Panc1 (cell line): Measurements from ENCODE around the gene TSPO2. TPM values are rescaled to one million over a fixed set of nuclear protein-coding genes. Genes with fewer than 3 reads are reported as not detected.
A peak's percentile ranks its signal among the peaks of the same experiment; 100 is the strongest.
"Not testable (repeated sequence)": the region's sequence is repeated elsewhere in the genome, so short reads cannot be mapped to it uniquely, and the experiment has no call there.

Experiments
- ATAC-seq: fragments of 200-7000 bp; cut with Tn5 transposase; 2 replicates; pipeline ENCODE4 v1.9.1; 2020; ENCODE audit warnings: mild to moderate bottlenecking, moderate library complexity
- BruUV-seq: library from RNA; stranded (reverse); fragments of 400-500 nt; replicated peaks from 2 replicates; lab custom pipeline; 2021; lab: Mats Ljungman, UMichigan
- CTCF ChIA-PET: fragments of 300-600 bp; sonication (Branson Sonifier 250); formaldehyde crosslinking; loops from one replicate; lab custom pipeline; 2022; ENCODE audit warnings: antibody characterized with exemption; lab: Charles Lee
- POLR2A ChIA-PET: fragments of 300-600 bp; sonication (Branson Sonifier 250); formaldehyde crosslinking; loops from one replicate; lab custom pipeline; 2022; ENCODE audit warnings: antibody characterized with exemption; lab: Charles Lee
- DNase-seq: peaks from one replicate; pipeline ENCODE4 v3.0.0-alpha.2; 2010; ENCODE audit warnings: low read depth, low spot score
- H3K27ac ChIP-seq: 2 replicates; pipeline ENCODE4 v1.5.1; 2011; ENCODE audit warnings: mild to moderate bottlenecking, low read length, inconsistent platforms
- H3K27me3 ChIP-seq: fragments of 200-500 bp; sonication (Bioruptor generic); 2 replicates; pipeline ENCODE4 v1.6.0; 2014; ENCODE audit warnings: low read length, inconsistent platforms; ENCODE audit not compliant: control insufficient read depth, insufficient read depth
- H3K36me3 ChIP-seq: fragments of 200-500 bp; sonication (Bioruptor generic); 2 replicates; pipeline ENCODE4 v1.5.1; 2014; ENCODE audit warnings: inconsistent platforms, mild to moderate bottlenecking, low read length, moderate library complexity; ENCODE audit not compliant: control insufficient read depth, insufficient read depth
- H3K4me1 ChIP-seq: 2 replicates; pipeline ENCODE4 v1.5.1; 2011; ENCODE audit warnings: inconsistent platforms, mild to moderate bottlenecking, low read length, moderate library complexity; ENCODE audit not compliant: control insufficient read depth, insufficient read depth
- H3K4me3 ChIP-seq, 2 experiments: 2 replicates each; pipeline ENCODE4 v1.5.1; 2011 to 2012; ENCODE audit warnings: low read depth in 2 of 2, low read length in 2 of 2, mild to moderate bottlenecking in 2 of 2, inconsistent platforms in 1 of 2, moderate library complexity in 1 of 2
- H3K9me3 ChIP-seq: fragments of 200-500 bp; sonication (Bioruptor generic); 2 replicates; pipeline ENCODE4 v1.5.1; 2014; ENCODE audit warnings: low read depth, mild to moderate bottlenecking, inconsistent platforms, low read length, moderate library complexity; ENCODE audit not compliant: control insufficient read depth, insufficient read depth
- CTCF ChIP-seq: fragments of 450-650 bp; IDR thresholded peaks from 2 replicates; pipeline ENCODE4 v1.5.1; 2017; ENCODE audit warnings: mild to moderate bottlenecking
- POLR2AphosphoS5 ChIP-seq: IDR thresholded peaks from 2 replicates; pipeline ENCODE4 v1.6.1; 2012; ENCODE audit warnings: mild to moderate bottlenecking, low read depth, low read length, moderate library complexity
- REST ChIP-seq, 2 experiments: IDR thresholded peaks; 2 replicates each; pipeline ENCODE4 v1.6.1; 2011 to 2012; ENCODE audit warnings: low read depth in 2 of 2, control low read depth in 1 of 2, low read length in 1 of 2, mild to moderate bottlenecking in 1 of 2, moderate library complexity in 1 of 2; ENCODE audit not compliant: insufficient read depth in 1 of 2
- SIN3A ChIP-seq: IDR thresholded peaks from 2 replicates; pipeline ENCODE4 v1.6.1; 2012; ENCODE audit warnings: low read depth, mild to moderate bottlenecking, low read length, moderate library complexity, borderline replicate concordance; ENCODE audit not compliant: insufficient read depth
- TCF7L2 ChIP-seq: IDR thresholded peaks from 2 replicates; pipeline ENCODE4 v1.6.1; 2011; ENCODE audit warnings: mild to moderate bottlenecking, low read depth, low read length, inconsistent platforms
- in situ Hi-C: cut with HindIII; loops from 2 replicates; pipeline ENCODE4 v1.10.0; 2016; ENCODE audit warnings: low sequenced_read_pairs, low pct_unique_long_range_greater_than_20kb
- intact Hi-C: fragments of 100-400 bp; cut with micrococcal nuclease; formaldehyde crosslinking; loops from one replicate; pipeline ENCODE4 v1.10.0; 2022; ENCODE audit not compliant: unreplicated experiment
- total RNA-seq: library from RNA; stranded (reverse); gene quantifications from one replicate; pipeline ENCODE4 v1.2.1, GENCODE V29; 2021; ENCODE audit not compliant: unreplicated experiment

TSPO2 gene
- total RNA-seq, 1 experiment from 2014 or later: not detected

GRCh38 chr6:41014780-41015179, 27.5 kb upstream of the TSPO2 start:
- ChIA-PET POLR2A (no interaction called here), CTCF (no interaction called here)
- BruUV-seq: no TSS peak
- DNase-seq (no peak), ATAC-seq (no peak)
- H3K4me3 ChIP-seq: no peak overlapping the region
- H3K36me3 ChIP-seq: no peaks in the 10 kb centered on the region
- in situ Hi-C loops (no loop called here), intact Hi-C loops (no loop called here)
- no peaks in the 10 kb centered on the region for H3K9me3 ChIP-seq
- H3K27me3 ChIP-seq: no peaks in the 10 kb centered on the region
- peak overlapping the region; percentile 9; the same call in 1 of the 2 replicates for H3K27ac ChIP-seq
- H3K4me1 ChIP-seq: peaks cover 16% of the 10 kb centered on the region
- no peak for TF ChIP-seq SIN3A
- TF ChIP-seq TCF7L2: no peak
- no peak for TF ChIP-seq REST (IDR thresholded peaks at IDR 0.05; ENCODE audit: insufficient read depth in 1 of 2, low read depth in 2 of 2, low read length in 1 of 2)
- TF ChIP-seq POLR2AphosphoS5: no peak
- no peak for TF ChIP-seq CTCF

- H3K27me3 ChIP-seq, DNase-seq, CTCF ChIA-PET, ATAC-seq, POLR2A ChIA-PET, H3K27ac ChIP-seq, intact Hi-C loops, in situ Hi-C loops, H3K36me3 ChIP-seq, H3K9me3 ChIP-seq, H3K4me3 ChIP-seq, BruUV-seq: not testable (repeated sequence)
- H3K4me1 ChIP-seq: peaks cover 19% of the 10 kb centered on the region
These were observed 26.4 kb upstream of the TSPO2 start for GRCh38 chr6:41015860-41016259.

GRCh38 chr6:41017663-41018062, 24.6 kb upstream of the TSPO2 start:
- Histone ChIP-seq H3K4me1 (peaks cover 31% of the 10 kb centered on the region), H3K36me3 (no peaks in the 10 kb centered on the region), H3K27ac (peak overlapping the region; percentile 91), H3K9me3 (no peaks in the 10 kb centered on the region), H3K4me3 (no peak overlapping the region), H3K27me3 (no peaks in the 10 kb centered on the region)
- ChIA-PET POLR2A (interaction anchor here (0.5 to 0.6 kb wide), 2 partner anchors 45 to 581 kb away, joined by 3 to 9 read pairs; no protein-coding TSS in a partner anchor), CTCF (no interaction called here)
- TF ChIP-seq SIN3A: no peak
- TF ChIP-seq TCF7L2: no peak
- TF ChIP-seq POLR2AphosphoS5: no peak
- TF ChIP-seq REST (IDR thresholded peaks at IDR 0.05; ENCODE audit: insufficient read depth in 1 of 2, low read depth in 2 of 2, low read length in 1 of 2): no peak
- no peak for TF ChIP-seq CTCF
- ATAC-seq (no peak), DNase-seq (no peak)
- intact Hi-C loops: no loop called here
- BruUV-seq: no TSS peak
- in situ Hi-C loops: no loop called here
